Measurements from ENCODE around the gene PRKAR1B.
A peak's percentile ranks its signal among the peaks of the same experiment; 100 is the strongest.

The PRKAR1B gene

GRCh38 chr7:522951-523314 is 204.1 kb downstream of the PRKAR1B start:
- no peak for TF ChIP-seq CTCF (conservative IDR thresholded peaks at IDR 0.05; ENCODE audit: low read length)

GRCh38 chr7:522071-522950 is 204.8 kb downstream of the PRKAR1B start:
- peak overlapping the region; percentile 29 for H3K4me3 ChIP-seq (ENCODE audit: low read length)
- TF ChIP-seq CTCF (conservative IDR thresholded peaks at IDR 0.05; ENCODE audit: low read length): no peak
- peak; percentile 31 for DNase-seq (ENCODE audit: low read depth)

More at GRCh38 chr7:522951-523314, 204.1 kb downstream of the PRKAR1B start:
- DNase-seq (ENCODE audit: low read depth): no peak
- H3K4me3 ChIP-seq (ENCODE audit: low read length): no peak overlapping the region

- no peak overlapping the region for H3K4me3 ChIP-seq (ENCODE audit: low read length)
- peak; percentile 45 for DNase-seq (ENCODE audit: low read depth)
These were observed 205.6 kb downstream of the PRKAR1B start for GRCh38 chr7:521221-522070.

GRCh38 chr7:520503-521161 is 206.4 kb downstream of the PRKAR1B start:
- peak overlapping the region; percentile 39 for H3K4me3 ChIP-seq (ENCODE audit: low read length)
- no peak; the same call in 1 of the 2 replicates for TF ChIP-seq CTCF (conservative IDR thresholded peaks at IDR 0.05; ENCODE audit: low read length)
- no peak for DNase-seq (ENCODE audit: low read depth)

More at GRCh38 chr7:521221-522070, 205.6 kb downstream of the PRKAR1B start:
- TF ChIP-seq CTCF (conservative IDR thresholded peaks at IDR 0.05; ENCODE audit: low read length): no peak

- H3K4me3 ChIP-seq (ENCODE audit: low read length): peak within 1 kb of the TSS; percentile 68
- DNase-seq (ENCODE audit: low read depth): peak; percentile 66
- no peak for TF ChIP-seq CTCF (conservative IDR thresholded peaks at IDR 0.05; ENCODE audit: low read length)
These were observed 207.3 kb downstream of the PRKAR1B start, which contains the start of gene PDGFA for GRCh38 chr7:519484-520390. PDGFA (minus strand) TSS chr7:519846; CDS start chr7:519001, 845 bp downstream.

Measured in AG10803 (cell line).